Testis (tissue), 3 donors: ENCODE data around the gene ACACB. TPM values are rescaled to one million over a fixed set of nuclear protein-coding genes. Genes with fewer than 3 reads are reported as not detected.

Experiments
- DNase-seq: peaks from one replicate; pipeline ENCODE4 v3.0.0-alpha.2; 2019
- H3K27ac ChIP-seq, 2 donors: fragments of 200-600 bp; sonication (generic); one replicate each; pipeline ENCODE4 v1.5.1; 2019
- H3K27me3 ChIP-seq: fragments of 200-600 bp; sonication (generic); one replicate; pipeline ENCODE4 v1.5.1; 2019
- H3K36me3 ChIP-seq: fragments of 200-600 bp; sonication (generic); one replicate; pipeline ENCODE4 v1.5.1; 2017; ENCODE audit warnings: low read depth; ENCODE audit errors: missing control alignments
- H3K4me1 ChIP-seq: fragments of 200-600 bp; sonication (generic); one replicate; pipeline ENCODE4 v1.5.1; 2019
- H3K4me3 ChIP-seq, 2 donors: fragments of 200-600 bp; sonication (generic); one replicate each; pipeline ENCODE4 v1.5.1; 2017 to 2019
- H3K9me3 ChIP-seq: fragments of 200-600 bp; sonication (generic); one replicate; pipeline ENCODE4 v1.5.1; 2017
- POLR2A ChIP-seq: fragments of 450-650 bp; IDR thresholded peaks from one replicate; pipeline ENCODE4 v1.6.1; 2017; ENCODE audit warnings: antibody characterized with exemption, mild to moderate bottlenecking, moderate library complexity
- WGBS, 2 donors: methylation state at CpG; one replicate each; pipeline ENCODE4 v1.1.5; 2018; 5-methylcytosine and 5-hydroxymethylcytosine counted together
- intact Hi-C: fragments of 100-400 bp; cut with DNase I; formaldehyde crosslinking; loops from one replicate; pipeline ENCODE4 v1.15.1; 2023; ENCODE audit warnings: low total_unique reads
- polyA plus RNA-seq: library from polyadenylated mRNA; stranded (reverse); fragments of 350-450 nt; fragmentation: Illumina TruSeq; extraction: RNeasy Lipid Tissue Mini Kit (QIAGEN cat#74804); gene quantifications from one replicate; pipeline ENCODE4 v1.2.3, GENCODE V29; 2014; ENCODE audit warnings: low read depth, low replicate concordance; ENCODE audit not compliant: insufficient read depth
- total RNA-seq, 2 donors: library from RNA; depleted of rRNA; stranded (reverse); fragments of >200 nt; gene quantifications; one replicate each; pipeline ENCODE4 v1.2.3, GENCODE V29; 2016
- TF ChIP-seq, protein P1 (sequence below), 3 experiments: fragments of 450-650 bp in 2 of 3; fragments of 200-600 bp in 1 of 3; sonication (generic) in 1 of 3; IDR thresholded peaks; one replicate each; pipeline ENCODE4 v1.5.1; 2016 to 2019; ENCODE audit warnings: antibody characterized with exemption in 3 of 3, mild to moderate bottlenecking in 2 of 3, moderate library complexity in 1 of 3

The ACACB gene
- total and polyA plus RNA-seq, 3 donors from 2014 or later: 25.5 to 96.8 (median 61.6) TPM

GRCh38 chr12:109258607-109259544 lies 142.5 kb downstream of the ACACB start:
- Histone ChIP-seq H3K27ac (no peak overlapping the region), H3K9me3 (no peaks in the 10 kb centered on the region), H3K4me3 (no peak overlapping the region), H3K4me1 (no peaks in the 10 kb centered on the region), H3K27me3 (no peaks in the 10 kb centered on the region), H3K36me3 (no peaks in the 10 kb centered on the region)
- DNase-seq: no peak
- intact Hi-C loops: no loop called here
- TF ChIP-seq POLR2A: no peak
- TF ChIP-seq, protein P1, sequence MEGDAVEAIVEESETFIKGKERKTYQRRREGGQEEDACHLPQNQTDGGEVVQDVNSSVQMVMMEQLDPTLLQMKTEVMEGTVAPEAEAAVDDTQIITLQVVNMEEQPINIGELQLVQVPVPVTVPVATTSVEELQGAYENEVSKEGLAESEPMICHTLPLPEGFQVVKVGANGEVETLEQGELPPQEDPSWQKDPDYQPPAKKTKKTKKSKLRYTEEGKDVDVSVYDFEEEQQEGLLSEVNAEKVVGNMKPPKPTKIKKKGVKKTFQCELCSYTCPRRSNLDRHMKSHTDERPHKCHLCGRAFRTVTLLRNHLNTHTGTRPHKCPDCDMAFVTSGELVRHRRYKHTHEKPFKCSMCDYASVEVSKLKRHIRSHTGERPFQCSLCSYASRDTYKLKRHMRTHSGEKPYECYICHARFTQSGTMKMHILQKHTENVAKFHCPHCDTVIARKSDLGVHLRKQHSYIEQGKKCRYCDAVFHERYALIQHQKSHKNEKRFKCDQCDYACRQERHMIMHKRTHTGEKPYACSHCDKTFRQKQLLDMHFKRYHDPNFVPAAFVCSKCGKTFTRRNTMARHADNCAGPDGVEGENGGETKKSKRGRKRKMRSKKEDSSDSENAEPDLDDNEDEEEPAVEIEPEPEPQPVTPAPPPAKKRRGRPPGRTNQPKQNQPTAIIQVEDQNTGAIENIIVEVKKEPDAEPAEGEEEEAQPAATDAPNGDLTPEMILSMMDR (IDR thresholded peaks at IDR 0.05): no peak
- 85% methylated on average over 7 to 16 of the region's 16 CpGs for WGBS, 2 donors

- no peak overlapping the region for H3K27ac ChIP-seq
- 90 to 92% methylated on average over 1 of the region's 1 CpG for WGBS, 2 donors
- H3K4me1 ChIP-seq: no peaks in the 10 kb centered on the region
- no peak for TF ChIP-seq POLR2A
- TF ChIP-seq, protein P1 (IDR thresholded peaks at IDR 0.05): no peak
- no peak overlapping the region for H3K4me3 ChIP-seq
- no peaks in the 10 kb centered on the region for H3K9me3 ChIP-seq
- H3K27me3 ChIP-seq: no peaks in the 10 kb centered on the region
- no peaks in the 10 kb centered on the region for H3K36me3 ChIP-seq
- intact Hi-C loops: no loop called here
- DNase-seq: no peak
Observed at GRCh38 chr12:109259545-109259895, 143.1 kb downstream of the ACACB start.

- intact Hi-C loops: loop anchor here (10.0 kb wide), 1 partner anchor 124 kb away; no protein-coding TSS in a partner anchor
Observed at GRCh38 chr12:109261087-109261486, 144.7 kb downstream of the ACACB start.

GRCh38 chr12:109261939-109262338 lies 145.6 kb downstream of the ACACB start:
- no peak overlapping the region for H3K4me3 ChIP-seq
- DNase-seq: no peak
- H3K36me3 ChIP-seq: no peaks in the 10 kb centered on the region
- 83 to 97% methylated on average over 2 of the region's 2 CpGs for WGBS, 2 donors
- H3K4me1 ChIP-seq: no peaks in the 10 kb centered on the region
- TF ChIP-seq POLR2A: no peak
- TF ChIP-seq, protein P1 (IDR thresholded peaks at IDR 0.05): no peak
- H3K27me3 ChIP-seq: no peaks in the 10 kb centered on the region
- no peak overlapping the region for H3K27ac ChIP-seq
- H3K9me3 ChIP-seq: no peaks in the 10 kb centered on the region
- intact Hi-C loops: loop anchor here (10.0 kb wide), 1 partner anchor 123 kb away; no protein-coding TSS in a partner anchor

More at GRCh38 chr12:109261087-109261486, 144.7 kb downstream of the ACACB start:
- no peak overlapping the region for H3K27ac ChIP-seq
- no peaks in the 10 kb centered on the region for H3K27me3 ChIP-seq
- no peak for DNase-seq
- no peaks in the 10 kb centered on the region for H3K36me3 ChIP-seq
- 75 to 100% methylated on average over 1 of the region's 1 CpG for WGBS, 2 donors
- H3K9me3 ChIP-seq: no peaks in the 10 kb centered on the region
- no peaks in the 10 kb centered on the region for H3K4me1 ChIP-seq
- no peak overlapping the region for H3K4me3 ChIP-seq
- TF ChIP-seq, protein P1 (IDR thresholded peaks at IDR 0.05): no peak
- no peak for TF ChIP-seq POLR2A
